Activated CD4-positive, CD25-positive, alpha-beta regulatory T cell treated with anti-CD3 and anti-CD28 coated beads, Interleukin-2, amount 50 U/mL, for 16 hours (primary cell): Measurements from ENCODE around the gene BTAF1.
"Not testable (repeated sequence)": the region's sequence is repeated elsewhere in the genome, so short reads cannot be mapped to it uniquely, and the experiment has no call there.

Experiments used
- DNase-seq: peaks from one replicate; pipeline ENCODE4 v3.0.0-alpha.2; 2020; ENCODE audit warnings: low read depth, low spot score

The BTAF1 gene

GRCh38 chr10:91977491-91977890, 53.9 kb downstream of the BTAF1 start:
- DNase-seq = no peak

DNA sequence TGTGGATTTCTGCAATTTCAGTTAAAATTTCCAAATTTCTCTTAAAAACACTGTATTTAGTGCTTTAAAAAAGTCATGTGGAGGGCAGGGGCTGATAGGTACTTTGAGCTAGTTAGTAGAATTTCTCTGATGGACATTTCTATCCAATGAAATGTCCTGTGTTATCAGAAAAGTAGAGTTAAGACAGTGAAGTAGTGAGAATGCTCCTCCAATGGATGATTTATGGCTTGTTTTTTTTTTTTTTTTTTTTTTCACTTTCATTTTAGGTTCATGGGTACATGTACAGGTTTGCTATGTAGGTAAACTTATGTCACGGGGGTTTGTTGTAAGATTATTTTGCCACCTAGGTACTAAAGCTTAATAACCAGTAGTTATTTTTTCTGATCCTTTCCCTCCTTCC, 55.0 kb downstream of the BTAF1 start:
- DNase-seq = no peak

- DNase-seq = no peak
Measured at GRCh38 chr10:91980319-91980718, 56.7 kb downstream of the BTAF1 start.

- DNase-seq = no peak
Measured at GRCh38 chr10:91983416-91983815, 59.8 kb downstream of the BTAF1 start.

- no peak for DNase-seq
Measured at GRCh38 chr10:91987397-91988037, 63.9 kb downstream of the BTAF1 start.

- no peak for DNase-seq
Measured at GRCh38 chr10:91992031-91992430, 68.5 kb downstream of the BTAF1 start.

- no peak for DNase-seq
Measured at GRCh38 chr10:91996266-91996665, 72.7 kb downstream of the BTAF1 start.

DNA sequence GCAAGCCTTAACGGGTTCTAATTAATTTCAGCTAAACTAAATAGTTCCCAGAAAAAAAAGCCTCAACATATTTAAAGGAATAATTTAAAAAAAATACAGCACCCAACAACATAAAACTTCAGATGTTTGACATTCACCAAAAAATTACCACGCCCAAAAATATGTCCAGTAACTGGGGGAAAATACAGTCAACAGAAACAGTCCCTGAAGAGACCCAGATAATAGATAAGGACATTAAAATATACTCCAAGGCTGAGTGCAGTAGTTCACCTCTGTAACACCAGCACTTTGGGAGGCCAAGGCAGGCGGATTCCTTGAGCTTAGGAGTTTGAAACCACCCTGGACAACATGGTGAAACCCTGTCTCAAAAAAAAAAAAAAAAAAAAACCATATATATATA, 78.0 kb downstream of the BTAF1 start:
- DNase-seq = no peak

DNA sequence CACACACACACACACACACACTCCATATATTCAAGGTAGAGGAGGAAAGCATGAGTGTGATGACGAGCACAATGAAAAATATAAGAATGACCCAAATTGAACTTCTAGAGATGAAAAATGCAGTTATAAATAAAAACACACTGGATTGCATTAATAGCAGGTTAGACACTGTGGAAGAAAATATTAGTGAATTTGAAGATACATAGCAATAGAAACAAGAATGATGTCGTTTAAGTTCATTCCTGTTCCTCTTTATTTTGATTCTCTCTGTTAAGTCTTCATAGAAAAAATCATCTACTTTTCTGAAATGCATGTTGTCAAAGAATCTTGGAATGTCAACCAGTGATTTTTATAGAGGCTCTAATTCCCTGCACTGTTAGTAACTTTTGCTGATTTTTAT, 78.4 kb downstream of the BTAF1 start:
- no peak for DNase-seq

GRCh38 chr10:92003258-92003657, 79.7 kb downstream of the BTAF1 start:
- DNase-seq = no peak

- DNase-seq = no peak
Measured at GRCh38 chr10:92005978-92006377, 82.4 kb downstream of the BTAF1 start.

- no peak for DNase-seq
Measured at GRCh38 chr10:92009445-92009844, 85.9 kb downstream of the BTAF1 start.

GRCh38 chr10:92010047-92010735, 86.6 kb downstream of the BTAF1 start:
- no peak for DNase-seq

DNA sequence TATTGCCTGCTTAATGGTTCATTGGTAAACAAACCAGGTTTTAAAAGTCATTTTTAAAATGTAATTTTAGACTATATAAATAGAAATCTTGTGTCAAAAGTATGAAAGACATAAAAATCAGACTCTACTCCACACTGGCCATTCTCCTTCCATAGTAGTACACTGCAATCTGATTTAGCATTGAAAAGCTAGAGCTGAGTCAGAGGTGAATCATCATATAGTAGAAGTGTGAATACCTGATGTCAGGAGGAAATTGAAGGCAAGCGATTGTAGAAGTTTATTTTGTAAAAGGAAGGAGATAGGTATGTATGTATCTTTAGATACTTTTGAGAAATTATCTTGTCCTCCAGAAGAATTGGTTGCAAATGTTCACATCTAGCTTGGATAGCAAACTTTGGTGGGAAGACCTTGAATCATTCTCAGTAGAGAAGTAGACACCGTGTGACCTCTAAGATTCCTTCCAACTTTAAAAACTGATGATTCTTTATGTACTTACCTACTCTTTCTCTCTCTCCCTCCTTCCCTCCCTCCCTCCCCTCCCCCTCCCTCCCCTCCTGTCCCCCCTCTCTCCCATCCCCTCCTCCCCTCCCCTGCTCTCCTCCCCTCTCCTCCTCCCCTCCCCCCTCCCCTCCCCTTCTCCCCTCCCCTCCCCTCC, 88.1 kb downstream of the BTAF1 start:
- no peak for DNase-seq

- no peak for DNase-seq
Measured at GRCh38 chr10:92014620-92015019, 91.0 kb downstream of the BTAF1 start.

GRCh38 chr10:92024700-92025099, 101.1 kb downstream of the BTAF1 start:
- no peak for DNase-seq

DNA sequence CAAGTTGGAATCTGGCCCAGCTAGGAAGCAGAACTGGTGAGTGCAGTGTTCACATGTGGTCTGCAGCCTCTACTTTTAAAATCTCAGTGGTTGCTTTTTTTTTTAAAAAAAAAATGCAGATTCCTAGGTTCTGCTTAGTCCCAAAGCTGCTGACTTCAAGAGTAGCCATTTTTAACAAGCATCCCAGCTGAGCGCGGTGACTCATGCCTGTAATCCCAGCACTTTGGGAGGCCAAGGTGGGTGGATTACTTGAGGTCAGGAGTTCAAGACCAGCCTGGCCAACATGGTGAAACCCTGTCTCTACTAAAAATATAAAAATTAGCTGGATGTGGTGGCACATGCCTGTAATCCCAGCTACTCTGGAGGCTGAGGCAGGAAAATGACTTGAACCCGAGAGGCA, 101.8 kb downstream of the BTAF1 start:
- not testable (repeated sequence) for DNase-seq

DNA sequence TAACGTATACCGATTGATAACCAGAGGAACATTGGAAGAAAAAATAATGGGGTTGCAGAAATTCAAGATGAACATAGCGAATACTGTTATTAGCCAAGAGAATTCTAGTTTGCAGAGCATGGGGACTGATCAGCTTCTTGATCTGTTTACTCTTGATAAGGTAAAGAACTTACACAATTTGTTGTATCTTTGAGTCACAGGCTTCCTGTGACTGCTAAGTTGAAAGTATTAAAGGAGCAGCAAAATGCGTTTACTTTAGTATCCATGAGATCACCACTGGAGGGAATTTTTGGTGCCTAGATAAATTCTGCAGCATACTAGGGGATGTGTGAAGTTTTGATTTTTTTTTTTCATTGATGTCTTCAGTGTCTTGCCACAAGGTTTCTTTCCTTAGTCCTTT, 103.6 kb downstream of the BTAF1 start:
- no peak for DNase-seq

DNA sequence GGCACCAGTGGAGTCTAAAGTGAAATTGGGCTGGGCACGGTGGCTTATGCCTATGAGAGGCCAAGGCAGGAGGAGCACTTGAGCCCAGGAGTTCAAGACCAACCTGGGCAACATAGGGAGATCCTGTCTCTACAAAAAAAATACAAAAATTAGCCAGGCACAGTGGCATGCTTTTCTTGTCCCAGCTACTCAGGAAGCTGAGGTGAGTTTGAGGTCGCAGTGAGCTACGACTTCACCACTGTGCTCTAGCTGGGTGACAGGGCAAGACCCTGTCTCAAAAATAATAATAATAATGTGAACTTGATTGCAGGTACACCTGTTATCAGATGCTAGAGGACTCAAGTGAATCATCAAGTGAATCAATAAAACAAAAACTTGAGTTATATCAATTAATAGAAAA, 108.0 kb downstream of the BTAF1 start:
- DNase-seq = no peak

DNA sequence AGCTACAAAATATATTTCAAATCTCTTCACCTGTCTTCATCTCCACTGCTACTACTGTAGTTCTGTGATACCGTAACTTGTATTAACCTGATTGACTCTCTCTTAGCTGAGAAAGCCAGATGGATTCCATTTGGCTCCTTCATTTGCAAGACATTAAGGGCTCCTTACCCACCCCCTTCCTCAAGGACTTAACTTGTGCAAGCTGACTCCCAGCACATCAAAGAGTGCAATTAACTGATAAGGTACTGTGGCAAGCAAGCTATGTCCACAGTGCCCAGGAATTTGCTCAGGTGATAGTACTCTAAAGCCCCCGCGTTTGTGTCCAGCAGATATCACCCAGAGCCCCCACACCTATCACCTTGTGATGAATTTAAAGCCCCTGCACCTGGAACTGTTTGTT, 109.5 kb downstream of the BTAF1 start:
- DNase-seq = not testable (repeated sequence)

DNA sequence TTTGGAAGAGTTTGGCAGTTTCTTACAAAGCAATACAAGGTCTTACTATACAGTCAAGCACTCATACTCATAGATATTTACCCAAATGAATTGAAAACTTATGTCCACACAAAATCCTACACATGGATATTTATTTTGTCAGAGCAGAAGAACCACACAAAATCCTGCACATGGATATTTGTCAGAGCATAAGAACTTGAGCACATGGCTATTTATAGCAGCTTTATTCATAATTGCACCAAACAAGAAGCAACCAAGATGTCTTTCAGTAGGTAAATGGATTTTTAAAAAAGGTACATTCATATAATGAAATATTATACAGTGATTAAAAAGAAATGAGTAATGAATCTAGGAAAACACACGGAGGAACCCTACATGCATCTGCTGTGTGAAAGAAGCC, 115.4 kb downstream of the BTAF1 start:
- no peak for DNase-seq

DNA sequence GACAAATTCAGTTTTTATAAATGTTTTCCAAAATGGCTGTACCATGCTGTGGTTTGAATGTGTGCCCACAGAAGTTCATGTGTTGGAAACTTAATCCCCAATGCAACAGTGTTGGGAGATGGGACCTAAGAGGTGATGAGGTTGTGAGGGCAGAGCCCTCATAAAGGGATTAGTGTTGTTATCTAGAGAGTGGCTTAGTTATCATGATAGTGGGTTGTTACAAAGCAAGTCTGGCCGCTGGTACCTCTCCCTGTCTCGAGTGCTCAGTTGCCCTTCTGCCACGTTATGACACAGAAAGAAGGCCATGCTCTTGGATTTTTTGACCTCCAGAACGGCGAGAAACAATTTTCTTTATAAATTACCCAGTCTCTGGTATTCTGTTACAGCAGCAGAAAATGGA, 119.0 kb downstream of the BTAF1 start:
- no peak for DNase-seq

- DNase-seq = no peak
Measured at GRCh38 chr10:92045641-92046106, 122.1 kb downstream of the BTAF1 start.
